A549 (cell line): Measurements from ENCODE around the gene ARMH4. TPM values are rescaled to one million over a fixed set of nuclear protein-coding genes. Genes with fewer than 3 reads are reported as not detected.
A peak's percentile ranks its signal among the peaks of the same experiment; 100 is the strongest.

ENCODE experiments used
- ATAC-seq, 2 experiments: fragments of 200-7000 bp in 1 of 2; fragments of >200 bp in 1 of 2; cut with Nextera tagmentation in 1 of 2; cut with Tn5 transposase in 1 of 2; 3 replicates each; pipeline versions ENCODE4 v1.8.0 to v1.9.1; 2018 to 2020; ENCODE audit warnings: mild to moderate bottlenecking in 1 of 2, moderate library complexity in 1 of 2
- CTCF ChIA-PET: fragments of 300-600 bp; sonication (Branson Sonifier 250); formaldehyde crosslinking; extraction: SDS; loops from one replicate; lab custom pipeline; 2021; ENCODE audit warnings: antibody characterized with exemption, inconsistent platforms; lab: Yijun Ruan, JAX
- POLR2A ChIA-PET: fragments of 350-600 bp; formaldehyde crosslinking; extraction: SDS; loops from one replicate; lab custom pipeline; 2021; ENCODE audit warnings: antibody characterized with exemption, inconsistent platforms; lab: Yijun Ruan, JAX
- DNase-seq, 2 experiments: peaks; one replicate each; pipeline versions ENCODE4 v3.0.0 to v3.0.0-alpha.2; 2011 to 2016; ENCODE audit warnings: low read depth in 1 of 2, low spot score in 1 of 2
- FAIRE-seq: peaks from 2 replicates; lab custom pipeline; 2011; peaks lifted over from hg19 to GRCh38; lab: Jason Lieb, UNC
- H3K27ac ChIP-seq, 2 experiments: fragments of >200 bp; sonication (Bioruptor Twin); formaldehyde crosslinking; 3 replicates each; pipeline ENCODE4 v1.5.1; 2016 to 2017
- H3K4me1 ChIP-seq: fragments of >200 bp; sonication (Bioruptor Twin); formaldehyde crosslinking; 3 replicates; pipeline ENCODE4 v1.6.1; 2016
- H3K4me2 ChIP-seq: fragments of >200 bp; sonication (Bioruptor Twin); formaldehyde crosslinking; 3 replicates; pipeline ENCODE4 v1.6.1; 2016
- H3K4me3 ChIP-seq: fragments of >200 bp; sonication (Bioruptor Twin); formaldehyde crosslinking; 3 replicates; pipeline ENCODE4 v1.5.1; 2016
- H3K9me3 ChIP-seq: fragments of >200 bp; sonication (Bioruptor Twin); formaldehyde crosslinking; 3 replicates; pipeline ENCODE4 v1.6.1; 2016
- ATOH8 ChIP-seq: fragments of 250-450 bp; sonication (Bioruptor Pico); IDR thresholded peaks from 2 replicates; pipeline ENCODE4 v1.5.0; 2020; ENCODE audit warnings: low read depth, mild to moderate bottlenecking, moderate library complexity
- EHF ChIP-seq: fragments of 250-450 bp; sonication (Bioruptor Pico); IDR thresholded peaks from 2 replicates; pipeline ENCODE4 v1.5.0; 2020; ENCODE audit warnings: mild to moderate bottlenecking
- ELK1 ChIP-seq: fragments of 150-350 bp; IDR thresholded peaks from 2 replicates; pipeline ENCODE4 v1.6.1; 2014; ENCODE audit warnings: low read depth, mild to moderate bottlenecking, low read length
- EP300 ChIP-seq, 2 experiments: fragments of >200 bp; sonication (Bioruptor Twin); formaldehyde crosslinking; IDR thresholded peaks; 2 replicates in 1 of 2; 3 replicates in 1 of 2; pipeline ENCODE4 v1.6.1; 2016 to 2017
- ESRRA ChIP-seq: fragments of 150-350 bp; IDR thresholded peaks from 2 replicates; pipeline ENCODE4 v1.6.1; 2014; ENCODE audit warnings: mild to moderate bottlenecking, low read length, borderline replicate concordance
- FOSL2 ChIP-seq, 2 experiments: fragments of 450-650 bp in 1 of 2; fragments of >200 bp in 1 of 2; sonication (Bioruptor Twin) in 1 of 2; formaldehyde crosslinking; IDR thresholded peaks; 2 replicates each; pipeline versions ENCODE4 v1.5.0 to v1.6.1; 2016 to 2020; ENCODE audit warnings: mild to moderate bottlenecking in 1 of 2, moderate library complexity in 1 of 2
- FOXS1 ChIP-seq: fragments of 250-450 bp; sonication (Bioruptor Pico); IDR thresholded peaks from 2 replicates; pipeline ENCODE4 v1.5.0; 2020; ENCODE audit warnings: mild to moderate bottlenecking, moderate library complexity
- GATA3 ChIP-seq: IDR thresholded peaks from 2 replicates; pipeline ENCODE4 v1.6.1; 2012; ENCODE audit warnings: borderline replicate concordance
- HES2 ChIP-seq: fragments of >200 bp; sonication (Bioruptor Twin); formaldehyde crosslinking; IDR thresholded peaks from 2 replicates; pipeline ENCODE4 v1.6.1; 2016
- HEYL ChIP-seq: fragments of 250-450 bp; sonication (Bioruptor Pico); IDR thresholded peaks from 2 replicates; pipeline ENCODE4 v1.8.0; 2021; ENCODE audit warnings: mild to moderate bottlenecking, moderate library complexity
- HOXA7 ChIP-seq: fragments of 250-450 bp; sonication (Bioruptor Pico); IDR thresholded peaks from 2 replicates; pipeline ENCODE4 v1.5.0; 2020; ENCODE audit warnings: mild to moderate bottlenecking, moderate library complexity
- HOXB13 ChIP-seq: fragments of 250-450 bp; sonication (Bioruptor Pico); IDR thresholded peaks from 2 replicates; pipeline ENCODE4 v1.5.0; 2020; ENCODE audit warnings: low read depth, mild to moderate bottlenecking, moderate library complexity
- HOXB5 ChIP-seq: fragments of 250-450 bp; sonication (Bioruptor Pico); IDR thresholded peaks from 2 replicates; pipeline ENCODE4 v1.5.0; 2020; ENCODE audit warnings: mild to moderate bottlenecking, moderate library complexity
- JUN ChIP-seq, 2 experiments: fragments of >200 bp; sonication (Bioruptor Twin); formaldehyde crosslinking; IDR thresholded peaks; 2 replicates in 1 of 2; 3 replicates in 1 of 2; pipeline ENCODE4 v1.6.1; 2016 to 2017
- KDM1A ChIP-seq: fragments of 200-600 bp; sonication (generic); IDR thresholded peaks from 2 replicates; pipeline ENCODE4 v1.6.1; 2016; ENCODE audit warnings: low read depth, mild to moderate bottlenecking
- MAFK ChIP-seq: fragments of 450-650 bp; IDR thresholded peaks from 2 replicates; pipeline ENCODE4 v1.6.1; 2014; ENCODE audit not compliant: partially characterized antibody
- MAX ChIP-seq: IDR thresholded peaks from 2 replicates; pipeline ENCODE4 v1.6.1; 2012
- MYC ChIP-seq: IDR thresholded peaks from 2 replicates; pipeline ENCODE4 v1.6.1; 2012; ENCODE audit warnings: mild to moderate bottlenecking, inconsistent platforms, low read length, improper control_type of control experiment, borderline replicate concordance
- NFE2L2 ChIP-seq: fragments of 150-350 bp; conservative IDR thresholded peaks from 2 replicates; pipeline ENCODE4 v1.6.1; 2014; ENCODE audit warnings: low read length
- NPAS2 ChIP-seq: fragments of 250-450 bp; sonication (Bioruptor Pico); IDR thresholded peaks from 2 replicates; pipeline ENCODE4 v1.8.0; 2022; ENCODE audit warnings: mild to moderate bottlenecking, moderate library complexity, borderline replicate concordance
- POLR2A ChIP-seq: IDR thresholded peaks from 2 replicates; pipeline ENCODE4 v1.6.1; 2012; ENCODE audit warnings: mild to moderate bottlenecking, low read length
- RARB ChIP-seq: fragments of 250-450 bp; sonication (Bioruptor Pico); IDR thresholded peaks from 2 replicates; pipeline ENCODE4 v1.8.0; 2021; ENCODE audit warnings: mild to moderate bottlenecking, moderate library complexity
- REST ChIP-seq: fragments of 200-600 bp; sonication (generic); IDR thresholded peaks from 2 replicates; pipeline ENCODE4 v1.6.1; 2016; ENCODE audit warnings: antibody characterized with exemption, mild to moderate bottlenecking, moderate library complexity
- ZFP36 ChIP-seq: fragments of 450-650 bp; IDR thresholded peaks from 2 replicates; pipeline ENCODE4 v1.6.1; 2014; ENCODE audit warnings: borderline replicate concordance; ENCODE audit not compliant: partially characterized antibody
- ZNF302 ChIP-seq: fragments of 250-450 bp; sonication (Bioruptor Pico); IDR thresholded peaks from 2 replicates; pipeline ENCODE4 v1.9.0; 2021; ENCODE audit warnings: inconsistent platforms, mild to moderate bottlenecking, moderate library complexity
- ZSCAN20 ChIP-seq: fragments of 250-450 bp; sonication (Bioruptor Pico); IDR thresholded peaks from 2 replicates; pipeline ENCODE4 v1.8.0; 2022; ENCODE audit warnings: mild to moderate bottlenecking, moderate library complexity
- WGBS: methylation state at CpG from one replicate; pipeline ENCODE4 v1.1.6; 2017; ENCODE audit errors: missing lambda C conversion rate; 5-methylcytosine and 5-hydroxymethylcytosine counted together
- polyA plus RNA-seq, 4 experiments: library from polyadenylated mRNA; depleted of rRNA in 3 of 4; stranded (reverse); fragments of >200 nt; fragmentation: RNase III in 1 of 4; extraction: RNeasy Plus Mini Kit Qiagen cat#74134 plus additional on column Dnase treatment in 1 of 4; gene quantifications; 2 replicates in 3 of 4; 3 replicates in 1 of 4; pipeline ENCODE4 v1.2.3, GENCODE V29; 2011 to 2017

The ARMH4 gene
- polyA plus RNA-seq, 2 of the 4 experiments (the other 2 are of a cell fraction): 0.56 to 0.77 TPM

- TF ChIP-seq MYC (no peak), HOXA7 (CRISPR knock-in tag) (no peak), POLR2A (no peak), HOXB13 (no peak), JUN (IDR thresholded peaks at IDR 0.05) (no peak), EHF (CRISPR knock-in tag) (no peak)
- TF ChIP-seq, all 56 proteins: peak for 0
These were observed 37.2 kb upstream of the ARMH4 start (continued) for GRCh38 chr14:58189176-58189575.

- Histone ChIP-seq H3K4me2 (peak overlapping the region; percentile 17; the same call in 1 of the 3 replicates), H3K9me3 (no peaks in the 10 kb centered on the region), H3K4me1 (peaks cover 5% of the 10 kb centered on the region), H3K27ac (no peak overlapping the region)
- POLR2A ChIA-PET: no interaction called here
- ATAC-seq: no peak
- TF ChIP-seq NPAS2 (CRISPR knock-in tag) (no peak), ELK1 (no peak), HES2 (no peak), MAX (no peak), ZFP36 (no peak), POLR2A (no peak), KDM1A (no peak), ESRRA (no peak), FOXS1 (CRISPR knock-in tag) (no peak), FOSL2 (IDR thresholded peaks at IDR 0.05) (no peak), FOSL2 (CRISPR knock-in tag; IDR thresholded peaks at IDR 0.05) (no peak), ZNF302 (CRISPR knock-in tag) (no peak), RARB (no peak), MAFK (no peak), GATA3 (no peak), ATOH8 (CRISPR knock-in tag) (no peak)
- TF ChIP-seq, all 56 proteins: peak for 0
- FAIRE-seq (no peak), DNase-seq (no peak)
- no peak overlapping the region for H3K4me3 ChIP-seq
- CTCF ChIA-PET: interaction anchor here (1.0 to 1.1 kb wide), 2 partner anchors 11 to 69 kb away, joined by 3 to 4 read pairs; no protein-coding TSS in a partner anchor
- 30% methylated on average over 5 of the region's 5 CpGs for WGBS
These were observed 25.1 kb upstream of the ARMH4 start for GRCh38 chr14:58177125-58177524.

GRCh38 chr14:58171090-58171489 is 19.1 kb upstream of the ARMH4 start:
- H3K4me2 ChIP-seq: peak overlapping the region; percentile 35
- 0 out of 2 replicates have a peak, but pooled peaks have one; percentile 14 for TF ChIP-seq FOSL2 (IDR thresholded peaks at IDR 0.05)
- TF ChIP-seq FOSL2 (CRISPR knock-in tag; IDR thresholded peaks at IDR 0.05): peak; percentile 87
- TF ChIP-seq NFE2L2: peak; percentile 87
- no peak for TF ChIP-seq EP300 (IDR thresholded peaks at IDR 0.05)
- TF ChIP-seq HOXB5 (CRISPR knock-in tag): no peak
- no peak for TF ChIP-seq EHF (CRISPR knock-in tag)
- TF ChIP-seq HEYL (CRISPR knock-in tag): no peak
- TF ChIP-seq MAFK: peak; percentile 100
- no peak for TF ChIP-seq MYC
- no peak for TF ChIP-seq REST
- no peak for TF ChIP-seq ZSCAN20 (CRISPR knock-in tag)
- FAIRE-seq (no peak), DNase-seq (peak; percentile 92 to 93), ATAC-seq (peak; percentile 97 to 98)
- no peak overlapping the region for H3K4me3 ChIP-seq
- peak overlapping the region; percentile 43 to 80 for H3K27ac ChIP-seq
- POLR2A ChIA-PET: interaction anchor here (1.0 kb wide), 1 partner anchor 28 kb away, joined by 3 read pairs; no protein-coding TSS in a partner anchor
- peaks cover 6% of the 10 kb centered on the region; the same call in 2 of the 3 replicates for H3K4me1 ChIP-seq
- CTCF ChIA-PET: interaction anchor here (1.0 to 1.1 kb wide), 2 partner anchors 9 to 28 kb away, joined by 3 read pairs; no protein-coding TSS in a partner anchor
- WGBS: 10% methylated on average over 6 of the region's 6 CpGs
- H3K9me3 ChIP-seq: no peaks in the 10 kb centered on the region
